RCC 7860 (cell line): ENCODE measurements around the gene IGIP.

Experiments
- DNase-seq: peaks from one replicate; pipeline ENCODE4 v3.0.0-alpha.2; 2015; ENCODE audit warnings: low spot score
- FAIRE-seq: peaks from 2 replicates; lab custom pipeline; 2012; peaks lifted over from hg19 to GRCh38; lab: Jason Lieb, UNC

Gene IGIP

DNA sequence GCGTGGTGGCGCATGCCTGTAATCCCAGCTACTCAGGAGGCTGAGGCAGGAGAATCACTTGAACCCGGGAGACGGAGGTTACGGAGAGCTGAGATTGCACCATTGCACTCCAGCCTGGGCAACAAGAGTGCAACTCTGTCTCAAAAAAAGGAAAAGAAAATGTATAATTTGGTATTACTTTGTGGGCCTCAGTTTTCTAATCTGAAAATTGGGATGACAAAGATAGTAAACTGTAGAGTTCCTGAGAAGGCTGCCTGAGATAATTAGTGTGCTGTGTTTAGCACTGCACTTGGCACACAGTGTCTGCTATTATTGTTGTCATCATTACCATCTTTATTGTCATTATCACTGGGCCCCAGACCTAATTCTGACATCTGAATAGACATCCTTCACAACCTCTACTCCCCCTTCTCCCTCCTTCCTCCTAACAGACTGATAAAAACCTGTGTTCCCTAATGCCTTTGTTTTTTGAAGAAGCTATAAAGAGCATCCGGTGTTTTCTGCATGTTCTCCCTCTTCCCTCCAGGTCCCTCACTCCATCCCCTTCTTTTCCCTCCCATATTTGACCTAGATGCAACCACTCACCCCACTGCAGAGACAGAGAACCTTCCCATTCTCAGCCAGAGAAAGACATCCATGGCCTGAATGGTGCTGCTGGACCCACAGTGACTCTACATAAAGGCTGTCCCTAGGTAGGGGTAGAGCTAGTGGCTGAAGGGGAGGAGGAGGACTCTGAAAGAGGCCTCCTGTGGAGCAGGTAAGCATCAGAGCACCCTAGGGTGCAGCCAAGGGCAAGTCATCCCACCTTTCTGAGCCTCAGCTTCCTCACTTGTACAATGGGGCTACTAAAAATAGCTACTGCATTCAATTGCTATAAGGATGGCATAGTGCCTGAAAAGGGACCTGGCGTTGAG lies 33.5 kb downstream of the IGIP start:
- FAIRE-seq (no peak), DNase-seq (no peak)

GRCh38 chr5:140162275-140162674 lies 36.5 kb downstream of the IGIP start:
- no peak for FAIRE-seq
- no peak for DNase-seq

DNA sequence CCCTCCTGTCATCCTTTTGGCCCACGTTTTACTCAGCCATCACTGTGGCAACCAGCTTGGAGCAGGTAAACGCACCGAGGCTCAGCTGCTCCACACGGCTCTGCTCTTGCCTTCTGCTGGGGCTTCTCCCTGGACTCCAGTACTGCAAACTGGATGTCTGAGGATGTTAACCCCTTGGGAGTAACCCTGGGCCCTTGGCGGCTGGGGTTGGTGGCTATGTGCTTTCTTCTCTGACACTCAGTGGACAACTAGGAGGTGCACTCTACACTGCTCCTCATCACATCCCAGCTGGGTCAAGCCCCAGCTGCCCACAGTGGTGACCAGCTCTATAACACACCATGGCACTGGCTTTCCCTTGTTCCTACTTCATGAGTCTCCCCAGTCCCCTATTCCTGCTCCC lies 37.0 kb downstream of the IGIP start:
- FAIRE-seq = no peak
- DNase-seq = no peak

DNA sequence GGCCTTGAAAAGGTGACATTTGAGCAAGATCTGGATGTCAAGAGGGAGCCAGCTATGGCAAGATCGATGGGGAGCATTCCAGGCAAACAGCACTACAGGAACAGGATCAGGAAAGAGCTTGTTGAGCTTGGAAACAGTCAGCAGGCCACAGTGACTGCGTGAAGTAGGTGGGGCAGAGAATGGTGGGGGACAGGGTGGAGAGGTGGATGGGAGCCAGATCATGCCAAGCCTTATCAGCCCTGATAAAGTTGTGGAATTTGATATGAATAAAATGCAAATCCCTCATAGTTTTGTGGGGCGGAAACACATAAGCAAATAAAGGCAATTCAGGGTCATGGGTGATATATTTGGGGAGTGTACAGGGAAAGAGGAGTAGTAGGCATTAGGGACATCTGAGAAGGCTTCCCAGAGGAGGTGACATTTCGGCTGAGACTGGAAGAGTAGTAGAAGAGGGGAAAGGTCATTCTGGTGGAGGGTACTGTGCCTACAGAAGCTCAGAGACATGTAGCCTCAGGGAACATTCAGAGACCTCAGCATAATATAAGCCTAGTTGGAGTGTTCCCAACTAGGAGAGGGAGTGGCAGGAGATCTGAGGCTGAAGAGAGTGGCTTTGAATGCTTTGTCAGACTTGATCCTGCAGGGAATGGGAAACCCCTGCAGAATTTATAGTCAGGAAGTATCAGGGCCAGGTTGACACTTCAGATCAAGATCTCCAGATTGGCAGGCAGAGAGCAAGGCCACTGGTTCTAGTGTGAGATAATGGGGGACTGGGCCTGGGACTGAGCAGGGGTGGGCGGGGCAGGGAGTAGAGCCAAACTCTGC lies 39.6 kb downstream of the IGIP start:
- FAIRE-seq = no peak

GRCh38 chr5:140165923-140166270 lies 40.2 kb downstream of the IGIP start:
- DNase-seq (no peak), FAIRE-seq (no peak)

More for the DNA sequence above, 39.6 kb downstream of the IGIP start:
- no peak for DNase-seq

GRCh38 chr5:140166911-140167310 lies 41.2 kb downstream of the IGIP start:
- no peak for FAIRE-seq
- DNase-seq = no peak

GRCh38 chr5:140168371-140168770 lies 42.6 kb downstream of the IGIP start:
- FAIRE-seq = no peak
- DNase-seq = no peak

- FAIRE-seq (no peak), DNase-seq (no peak)
Observed at GRCh38 chr5:140169410-140169809, 43.7 kb downstream of the IGIP start.

- FAIRE-seq (no peak), DNase-seq (no peak)
Observed at GRCh38 chr5:140172483-140172882, 46.7 kb downstream of the IGIP start.

- DNase-seq (no peak), FAIRE-seq (no peak)
Observed at GRCh38 chr5:140174014-140174413, 48.3 kb downstream of the IGIP start.

DNA sequence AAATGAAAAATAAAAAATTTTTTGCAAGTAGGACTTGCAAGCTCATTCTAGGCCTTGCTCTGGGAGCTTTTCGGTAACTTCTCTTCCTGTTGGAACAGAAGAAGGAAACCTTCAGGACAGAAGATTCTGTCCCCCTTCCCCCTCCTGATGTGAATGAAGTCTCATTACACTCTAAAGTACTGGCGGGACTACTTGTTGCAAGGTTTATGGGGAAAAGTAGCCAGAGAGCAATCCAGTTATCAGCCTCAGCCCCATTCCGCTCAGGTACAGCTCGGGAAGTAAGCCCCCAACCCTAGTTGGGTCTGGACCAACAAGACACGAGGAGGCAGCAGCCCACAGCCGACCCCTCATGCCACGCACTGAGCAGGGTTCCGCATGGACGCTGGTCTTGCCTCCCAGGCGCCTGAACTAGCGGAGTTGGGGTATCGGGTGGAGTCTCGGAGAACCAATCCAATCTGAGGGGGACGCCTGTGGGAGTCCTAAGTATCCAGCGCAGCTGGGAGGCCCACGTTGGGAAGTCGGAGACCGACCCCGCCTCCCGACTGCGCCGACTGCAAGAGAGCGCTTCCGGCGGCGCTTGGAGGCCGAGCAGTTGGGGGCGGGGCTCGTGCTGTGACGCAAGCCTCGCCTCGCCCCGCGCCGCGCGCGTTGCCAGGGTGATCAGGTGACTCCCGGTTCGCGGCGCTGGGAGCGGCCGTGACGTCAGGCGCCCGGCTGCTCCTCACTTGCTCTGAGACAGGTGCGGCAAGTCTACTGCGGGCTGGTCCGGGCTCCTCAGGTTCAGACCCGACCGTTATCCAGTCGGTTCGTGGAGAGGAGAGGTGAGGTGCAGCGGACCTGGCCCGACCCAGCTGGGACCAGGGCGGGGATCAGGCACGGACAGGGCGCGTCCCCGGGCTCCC lies 49.0 kb downstream of the IGIP start, which contains the start of gene CYSTM1:
CYSTM1 (plus strand) TSS at position 724 of the 902 bp plus-strand sequence. CDS start 19,278 bp downstream, outside the sequence.
- FAIRE-seq = no peak
- DNase-seq = peak; percentile 64

GRCh38 chr5:140175367-140176030 lies 49.8 kb downstream of the IGIP start:
- FAIRE-seq (no peak), DNase-seq (peak; percentile 55)

DNA sequence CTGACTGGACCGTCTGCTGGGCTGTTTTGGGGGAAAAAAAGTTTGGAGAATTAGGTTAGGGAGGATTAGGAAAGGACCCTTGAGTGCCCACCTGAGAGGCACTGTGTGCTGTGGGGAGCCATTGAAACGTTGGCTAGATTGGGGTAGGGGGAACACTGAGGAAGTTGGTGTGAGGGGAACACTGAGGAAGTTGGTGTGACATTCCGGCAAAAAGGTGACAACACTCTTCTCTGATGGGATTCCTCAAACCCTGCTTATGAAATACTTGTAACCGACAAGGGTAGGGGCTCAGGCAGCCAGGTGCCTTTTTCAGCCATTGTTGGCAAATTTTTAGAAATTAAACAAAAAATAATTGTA lies 50.3 kb downstream of the IGIP start:
- FAIRE-seq (no peak), DNase-seq (no peak)

- DNase-seq (no peak), FAIRE-seq (no peak)
Observed at GRCh38 chr5:140178086-140178410, 52.3 kb downstream of the IGIP start.

- DNase-seq = no peak
- FAIRE-seq = no peak
Observed at GRCh38 chr5:140178482-140179116, 52.9 kb downstream of the IGIP start.
